ENCODE data around the gene TMEM235. TPM values are rescaled to one million over a fixed set of nuclear protein-coding genes. Genes with fewer than 3 reads are reported as not detected.

The TMEM235 gene
- total RNA-seq, 6 experiments from 2014 or later: not detected

GRCh38 chr17:78235885-78236284, 4.5 kb downstream of the TMEM235 start:
- Histone ChIP-seq H3K27ac (no peak overlapping the region), H3K4me3 (no peak overlapping the region), H3K9me3 (no peaks in the 10 kb centered on the region), H3K36me3 (no peaks in the 10 kb centered on the region), H3K4me1 (no peaks in the 10 kb centered on the region), H3K27me3 (peaks cover 0 to 6% of the 10 kb centered on the region in 2 donors)
- no peak for TF ChIP-seq POLR2A (IDR thresholded peaks at IDR 0.05)
- TF ChIP-seq, protein P1, sequence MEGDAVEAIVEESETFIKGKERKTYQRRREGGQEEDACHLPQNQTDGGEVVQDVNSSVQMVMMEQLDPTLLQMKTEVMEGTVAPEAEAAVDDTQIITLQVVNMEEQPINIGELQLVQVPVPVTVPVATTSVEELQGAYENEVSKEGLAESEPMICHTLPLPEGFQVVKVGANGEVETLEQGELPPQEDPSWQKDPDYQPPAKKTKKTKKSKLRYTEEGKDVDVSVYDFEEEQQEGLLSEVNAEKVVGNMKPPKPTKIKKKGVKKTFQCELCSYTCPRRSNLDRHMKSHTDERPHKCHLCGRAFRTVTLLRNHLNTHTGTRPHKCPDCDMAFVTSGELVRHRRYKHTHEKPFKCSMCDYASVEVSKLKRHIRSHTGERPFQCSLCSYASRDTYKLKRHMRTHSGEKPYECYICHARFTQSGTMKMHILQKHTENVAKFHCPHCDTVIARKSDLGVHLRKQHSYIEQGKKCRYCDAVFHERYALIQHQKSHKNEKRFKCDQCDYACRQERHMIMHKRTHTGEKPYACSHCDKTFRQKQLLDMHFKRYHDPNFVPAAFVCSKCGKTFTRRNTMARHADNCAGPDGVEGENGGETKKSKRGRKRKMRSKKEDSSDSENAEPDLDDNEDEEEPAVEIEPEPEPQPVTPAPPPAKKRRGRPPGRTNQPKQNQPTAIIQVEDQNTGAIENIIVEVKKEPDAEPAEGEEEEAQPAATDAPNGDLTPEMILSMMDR (IDR thresholded peaks at IDR 0.05): no peak
- ATAC-seq (no peak), DNase-seq (no peak)
- intact Hi-C loops (cut with DNase I): no loop called here
- 68% methylated on average over 5 of the region's 8 CpGs for WGBS (ENCODE audit: insufficient coverage, low coverage, low lambda C conversion rate, missing lambda C conversion rate)

GRCh38 chr17:78236362-78237127, 5.1 kb downstream of the TMEM235 start:
- Histone ChIP-seq H3K27ac (no peak overlapping the region), H3K4me1 (no peaks in the 10 kb centered on the region), H3K9me3 (no peaks in the 10 kb centered on the region), H3K36me3 (no peaks in the 10 kb centered on the region), H3K27me3 (no peaks in the 10 kb centered on the region), H3K4me3 (no peak overlapping the region)
- WGBS (ENCODE audit: insufficient coverage, low coverage, low lambda C conversion rate, missing lambda C conversion rate): 76% methylated on average over 4 of the region's 20 CpGs
- ATAC-seq (no peak), DNase-seq (no peak)
- no peak for TF ChIP-seq POLR2A (IDR thresholded peaks at IDR 0.05)
- TF ChIP-seq, protein P1 (IDR thresholded peaks at IDR 0.05): no peak
- intact Hi-C loops (cut with DNase I): no loop called here

DNA sequence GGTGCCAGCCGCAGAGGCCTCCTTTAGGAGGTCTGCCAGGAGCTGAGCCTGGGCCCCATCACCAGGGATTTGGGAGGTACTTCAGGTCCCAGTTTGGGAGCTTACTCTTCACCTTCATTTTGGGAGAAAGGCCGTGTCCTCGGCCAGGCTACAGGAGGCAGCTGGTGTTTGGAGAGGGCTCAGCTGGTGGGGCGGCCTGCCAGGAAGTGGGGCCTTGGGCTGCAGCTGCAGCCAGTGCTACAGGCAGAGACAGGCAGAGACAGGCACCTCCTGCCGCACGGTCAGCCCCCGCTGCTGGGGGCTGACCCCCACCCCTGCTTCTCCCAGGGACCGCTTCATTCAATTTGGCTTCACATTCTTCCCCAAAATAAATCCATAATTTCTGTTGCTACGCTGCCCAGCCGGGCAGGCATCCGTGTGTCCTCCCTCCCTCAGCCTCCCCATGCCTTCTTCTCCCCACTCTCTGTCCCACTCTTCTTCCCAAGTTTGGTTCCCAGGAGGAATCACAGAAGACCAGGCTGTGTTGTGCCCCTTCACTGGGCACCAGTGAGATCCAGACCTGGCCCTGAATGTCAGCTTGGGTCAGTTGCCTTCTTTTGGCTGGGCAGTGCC, 6.1 kb downstream of the TMEM235 start:
- H3K27me3 ChIP-seq: no peaks in the 10 kb centered on the region
- WGBS (ENCODE audit: insufficient coverage, low coverage, low lambda C conversion rate, missing lambda C conversion rate): 78% methylated on average over 2 of the region's 11 CpGs
- H3K36me3 ChIP-seq: no peaks in the 10 kb centered on the region
- no peak overlapping the region for H3K27ac ChIP-seq
- TF ChIP-seq POLR2A (IDR thresholded peaks at IDR 0.05): no peak
- TF ChIP-seq, protein P1 (IDR thresholded peaks at IDR 0.05): no peak
- no peaks in the 10 kb centered on the region for H3K4me1 ChIP-seq
- intact Hi-C loops (cut with DNase I): no loop called here
- ATAC-seq (no peak), DNase-seq (no peak)
- no peaks in the 10 kb centered on the region for H3K9me3 ChIP-seq
- no peak overlapping the region for H3K4me3 ChIP-seq

- H3K4me1 ChIP-seq: no peaks in the 10 kb centered on the region
- H3K4me3 ChIP-seq: no peak overlapping the region
- TF ChIP-seq, protein P1 (IDR thresholded peaks at IDR 0.05): no peak
- TF ChIP-seq POLR2A (IDR thresholded peaks at IDR 0.05): no peak
- DNase-seq: no peak
- WGBS (ENCODE audit: insufficient coverage, low coverage, low lambda C conversion rate, missing lambda C conversion rate): 40% methylated on average over 1 of the region's 20 CpGs
- H3K36me3 ChIP-seq: no peaks in the 10 kb centered on the region
- intact Hi-C loops (cut with DNase I): no loop called here
- H3K27me3 ChIP-seq: no peaks in the 10 kb centered on the region
- no peak for ATAC-seq
- H3K9me3 ChIP-seq: no peaks in the 10 kb centered on the region
- no peak overlapping the region for H3K27ac ChIP-seq
Observed at GRCh38 chr17:78238823-78239488, 7.5 kb downstream of the TMEM235 start.
